Endothelial cell of umbilical vein (primary cell): ENCODE data around the gene RABGAP1. TPM values are rescaled to one million over a fixed set of nuclear protein-coding genes. Genes with fewer than 3 reads are reported as not detected.
A peak's percentile ranks its signal among the peaks of the same experiment; 100 is the strongest.

Source experiments
- BruUV-seq: library from RNA; stranded (reverse); fragments of 400-500 nt; replicated peaks from 2 replicates; lab custom pipeline; 2021; lab: Mats Ljungman, UMichigan
- CTCF ChIA-PET: fragments of 300-600, 350-600 bp; sonication (Branson Sonifier 250); formaldehyde crosslinking; loops from one replicate; lab custom pipeline; 2021; ENCODE audit warnings: antibody characterized with exemption, inconsistent platforms; lab: Charles Lee
- POLR2A ChIA-PET: fragments of 300-600, 350-600 bp; sonication (Branson Sonifier 250); formaldehyde crosslinking; loops from one replicate; lab custom pipeline; 2021; ENCODE audit warnings: antibody characterized with exemption, inconsistent platforms; lab: Charles Lee
- DNase-seq: peaks from one replicate; pipeline ENCODE4 v3.0.0-alpha.2; 2011; ENCODE audit warnings: low read depth, low spot score
- FAIRE-seq: peaks from 2 replicates; lab custom pipeline; 2011; peaks lifted over from hg19 to GRCh38; lab: Jason Lieb, UNC
- H2AFZ ChIP-seq: 2 replicates; pipeline ENCODE4 v1.6.0; 2012; ENCODE audit warnings: low read depth, low read length, control low read depth, inconsistent platforms
- H3K27ac ChIP-seq: 2 replicates; pipeline ENCODE4 v1.5.1; 2011; ENCODE audit warnings: low read depth, mild to moderate bottlenecking, control low read depth, low read length, moderate library complexity; ENCODE audit not compliant: insufficient read depth
- H3K27me3 ChIP-seq, 2 experiments: 2 replicates each; pipeline versions ENCODE4 v1.6.0 to v1.6.1; 2011; ENCODE audit warnings: low read length in 2 of 2, mixed read lengths in 1 of 2; ENCODE audit not compliant: control insufficient read depth in 2 of 2, insufficient read depth in 2 of 2
- H3K36me3 ChIP-seq, 2 experiments: 2 replicates in 1 of 2; 3 replicates in 1 of 2; pipeline ENCODE4 v1.5.1; 2011; ENCODE audit warnings: low read length in 2 of 2, mild to moderate bottlenecking in 1 of 2, moderate library complexity in 1 of 2; ENCODE audit not compliant: control insufficient read depth in 2 of 2, insufficient read depth in 2 of 2; ENCODE audit errors: extremely low read depth in 1 of 2
- H3K4me1 ChIP-seq: 3 replicates; pipeline ENCODE4 v1.5.1; 2011; ENCODE audit warnings: mild to moderate bottlenecking, low read length; ENCODE audit not compliant: control insufficient read depth, insufficient read depth; ENCODE audit errors: extremely low read depth
- H3K4me2 ChIP-seq: 2 replicates; pipeline ENCODE4 v1.6.1; 2011; ENCODE audit warnings: low read length, control low read depth, mixed read lengths; ENCODE audit not compliant: insufficient read depth
- H3K4me3 ChIP-seq, 3 experiments: fragments of 200-600 bp in 1 of 3; sonication (generic), shearing (Covaris generic) in 1 of 3; replicated peaks in 1 of 3; 2 replicates each; pipeline ENCODE4 v1.5.1; 2011 to 2016; ENCODE audit warnings: control low read depth in 3 of 3, low read length in 3 of 3, mild to moderate bottlenecking in 2 of 3, inconsistent platforms in 1 of 3, low read depth in 1 of 3, moderate library complexity in 1 of 3; ENCODE audit not compliant: insufficient read depth in 1 of 3
- H3K79me2 ChIP-seq: 2 replicates; pipeline ENCODE4 v1.6.0; 2012; ENCODE audit warnings: low read length, inconsistent platforms; ENCODE audit not compliant: control insufficient read depth, insufficient read depth
- H3K9ac ChIP-seq: replicated peaks from 2 replicates; pipeline ENCODE3; 2011; ENCODE audit warnings: low read length, control low read depth; ENCODE audit not compliant: insufficient read depth; ENCODE audit errors: extremely low read depth
- H3K9me1 ChIP-seq: replicated peaks from 3 replicates; pipeline ENCODE4 v1.6.0; 2011; ENCODE audit warnings: mild to moderate bottlenecking, low read length; ENCODE audit not compliant: control insufficient read depth, insufficient read depth; ENCODE audit errors: extremely low read depth
- H3K9me3 ChIP-seq: replicated peaks from 2 replicates; pipeline ENCODE4 v1.5.1; 2012; ENCODE audit warnings: low read length, inconsistent platforms; ENCODE audit not compliant: control insufficient read depth, insufficient read depth
- H4K20me1 ChIP-seq: replicated peaks from 2 replicates; pipeline ENCODE3; 2011; ENCODE audit warnings: mild to moderate bottlenecking, low read length; ENCODE audit not compliant: control insufficient read depth, insufficient read depth; ENCODE audit errors: extremely low read depth
- FOS ChIP-seq: IDR thresholded peaks from 2 replicates; pipeline ENCODE4 v1.6.1; 2011; ENCODE audit warnings: mild to moderate bottlenecking, low read length, moderate library complexity, borderline replicate concordance; ENCODE audit not compliant: insufficient read depth
- GATA2 ChIP-seq: IDR thresholded peaks from 2 replicates; pipeline ENCODE4 v1.7.0; 2011; ENCODE audit warnings: low read depth, mild to moderate bottlenecking, moderate library complexity, mixed read lengths, low read length; ENCODE audit not compliant: insufficient read length, insufficient read depth
- JUN ChIP-seq: IDR thresholded peaks from 2 replicates; pipeline ENCODE4 v1.6.1; 2011; ENCODE audit warnings: borderline replicate concordance, low read depth; ENCODE audit not compliant: insufficient read length, insufficient read depth
- MYC ChIP-seq: IDR thresholded peaks from one replicate; pipeline ENCODE4 v1.6.1; 2011; ENCODE audit warnings: mild to moderate bottlenecking, low read depth, low read length
- POLR2A ChIP-seq: IDR thresholded peaks from 2 replicates; pipeline ENCODE4 v1.6.1; 2012; ENCODE audit warnings: low read depth, mild to moderate bottlenecking, control low read depth, low read length
- POLR2AphosphoS5 ChIP-seq: IDR thresholded peaks from 2 replicates; pipeline ENCODE4 v1.6.1; 2012; ENCODE audit warnings: low read depth, mild to moderate bottlenecking, control low read depth, low read length, moderate library complexity; ENCODE audit not compliant: insufficient read depth
- dilution Hi-C: fragments of 300-500 bp; cut with MboI; formaldehyde crosslinking; loops from one replicate; pipeline ENCODE4 v1.15.0; 2019; ENCODE audit warnings: low sequenced_read_pairs; ENCODE audit not compliant: extremely low pct_ligation_motif_present
- intact Hi-C: fragments of 100-400 bp; cut with micrococcal nuclease; formaldehyde crosslinking; loops from one replicate; pipeline ENCODE4 v1.10.0; 2022
- polyA plus RNA-seq, 4 experiments: library from polyadenylated mRNA; depleted of rRNA in 3 of 4; stranded (reverse) in 3 of 4; unstranded in 1 of 4; fragments of >200 nt; gene quantifications; 2 replicates each; pipeline versions ENCODE4 v1.2.1 to v1.2.3, GENCODE V29; 2011 to 2012; ENCODE audit warnings: missing spikeins in 1 of 4
- total RNA-seq: library from RNA; stranded (reverse); gene quantifications from 2 replicates; pipeline ENCODE4 v1.2.3, GENCODE V29; 2021
- TF ChIP-seq, protein P1 (sequence below), 2 donors: IDR thresholded peaks; 1 replicate in 1 of 2; 2 replicates in 1 of 2; pipeline ENCODE4 v1.5.1; 2011; ENCODE audit warnings: low read length in 2 of 2, mild to moderate bottlenecking in 2 of 2, moderate library complexity in 2 of 2, control low read depth in 1 of 2, inconsistent platforms in 1 of 2, low read depth in 1 of 2; ENCODE audit not compliant: insufficient read depth in 1 of 2; ENCODE audit errors: extremely low read depth in 1 of 2
- TF ChIP-seq, protein P2 (sequence below): IDR thresholded peaks from 2 replicates; pipeline ENCODE4 v1.6.1; 2011; ENCODE audit not compliant: insufficient read depth, insufficient read length

Gene RABGAP1
- total and polyA plus RNA-seq, 2 donors (not counting 3 experiments of a cell fraction or from before 2014, with no cell fraction given): 19.0 to 53.6 TPM

DNA sequence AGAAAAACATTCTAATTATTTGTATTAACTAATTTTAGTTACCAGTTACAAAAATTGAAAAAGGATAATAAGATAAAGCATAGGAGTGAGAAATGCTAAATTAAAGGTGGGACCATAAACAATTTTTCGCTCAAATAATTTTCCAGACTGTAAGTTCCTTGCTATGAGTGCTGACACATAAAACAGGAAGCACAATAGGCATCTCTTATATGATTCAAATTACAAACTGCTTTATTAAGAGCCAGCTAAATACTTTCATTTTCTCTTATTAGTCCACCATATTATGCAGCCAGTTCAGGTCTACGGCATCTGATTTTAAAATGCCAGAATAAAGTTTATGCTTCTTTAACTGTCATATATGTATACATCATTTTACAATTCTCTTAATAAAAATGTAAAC is 40.0 kb upstream of the RABGAP1 start:
- Histone ChIP-seq H3K4me1 (peaks cover 21% of the 10 kb centered on the region), H3K9me1 (no peaks in the 10 kb centered on the region), H3K79me2 (peaks cover 85% of the 10 kb centered on the region), H4K20me1 (no peaks in the 10 kb centered on the region), H3K27ac (peak overlapping the region; percentile 32), H3K4me2 (peak overlapping the region; percentile 96), H3K27me3 (no peaks in the 10 kb centered on the region), H3K9me3 (no peaks in the 10 kb centered on the region), H2AFZ (no peak overlapping the region), H3K36me3 (peaks cover 0 to 5% of the 10 kb centered on the region in 2 experiments), H3K4me3 (peak overlapping the region in 2 of 3 experiments; percentile 23 to 51), H3K9ac (peak overlapping the region; percentile 51)
- TF ChIP-seq, protein P1, sequence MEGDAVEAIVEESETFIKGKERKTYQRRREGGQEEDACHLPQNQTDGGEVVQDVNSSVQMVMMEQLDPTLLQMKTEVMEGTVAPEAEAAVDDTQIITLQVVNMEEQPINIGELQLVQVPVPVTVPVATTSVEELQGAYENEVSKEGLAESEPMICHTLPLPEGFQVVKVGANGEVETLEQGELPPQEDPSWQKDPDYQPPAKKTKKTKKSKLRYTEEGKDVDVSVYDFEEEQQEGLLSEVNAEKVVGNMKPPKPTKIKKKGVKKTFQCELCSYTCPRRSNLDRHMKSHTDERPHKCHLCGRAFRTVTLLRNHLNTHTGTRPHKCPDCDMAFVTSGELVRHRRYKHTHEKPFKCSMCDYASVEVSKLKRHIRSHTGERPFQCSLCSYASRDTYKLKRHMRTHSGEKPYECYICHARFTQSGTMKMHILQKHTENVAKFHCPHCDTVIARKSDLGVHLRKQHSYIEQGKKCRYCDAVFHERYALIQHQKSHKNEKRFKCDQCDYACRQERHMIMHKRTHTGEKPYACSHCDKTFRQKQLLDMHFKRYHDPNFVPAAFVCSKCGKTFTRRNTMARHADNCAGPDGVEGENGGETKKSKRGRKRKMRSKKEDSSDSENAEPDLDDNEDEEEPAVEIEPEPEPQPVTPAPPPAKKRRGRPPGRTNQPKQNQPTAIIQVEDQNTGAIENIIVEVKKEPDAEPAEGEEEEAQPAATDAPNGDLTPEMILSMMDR (IDR thresholded peaks at IDR 0.05; ENCODE audit: extremely low read depth in 1 of 2, insufficient read depth in 1 of 2, low read depth in 1 of 2, low read length in 2 of 2): no peak
- TF ChIP-seq MYC (no peak), JUN (no peak), GATA2 (no peak), POLR2A (no peak), POLR2AphosphoS5 (no peak), FOS (peak; percentile 7)
- TF ChIP-seq, protein P2, sequence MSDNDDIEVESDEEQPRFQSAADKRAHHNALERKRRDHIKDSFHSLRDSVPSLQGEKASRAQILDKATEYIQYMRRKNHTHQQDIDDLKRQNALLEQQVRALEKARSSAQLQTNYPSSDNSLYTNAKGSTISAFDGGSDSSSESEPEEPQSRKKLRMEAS: no peak
- peak; percentile 15 for FAIRE-seq
- ChIA-PET POLR2A (interaction anchor here (0.7 kb wide), 1 partner anchor 43 kb away, joined by 5 read pairs; no protein-coding TSS in a partner anchor), CTCF (interaction anchor here (0.7 to 2.1 kb wide), 8 partner anchors 13 to 449 kb away, joined by 3 to 19 read pairs (median 4); partner anchors contain the start of genes ZBTB26 and ZBTB6)
- intact Hi-C loops: loop anchor here (5.0 kb wide), 1 partner anchor 452 kb away; no protein-coding TSS in a partner anchor
- DNase-seq: peak; percentile 61
- no TSS peak for BruUV-seq
- dilution Hi-C loops: no loop called here
